ENCODE data around the gene MAD1L1.

- TF ChIP-seq CTCF (IDR thresholded peaks at IDR 0.05 in 8 of 11, conservative IDR thresholded peaks at IDR 0.05 in 3 of 11), result no peak
- no peak for TF ChIP-seq POLR2AphosphoS5 (IDR thresholded peaks at IDR 0.05)
Observed at GRCh38 chr7:1907751-1908365, 324.9 kb downstream of the MAD1L1 start.
